NB4 (cell line): ENCODE measurements around the gene METTL26.

Experiments used
- MAX ChIP-seq: IDR thresholded peaks from 2 replicates; pipeline ENCODE4 v1.6.1; 2011; ENCODE audit warnings: low read depth, low read length
- POLR2A ChIP-seq: IDR thresholded peaks from 2 replicates; pipeline ENCODE4 v1.6.1; 2011; ENCODE audit warnings: mild to moderate bottlenecking; ENCODE audit not compliant: insufficient read length; ENCODE audit errors: extremely low read depth
- TF ChIP-seq, protein P1 (sequence below): IDR thresholded peaks from one replicate; pipeline ENCODE4 v1.5.1; 2012; ENCODE audit warnings: low read depth, low read length

- TF ChIP-seq, protein P1, sequence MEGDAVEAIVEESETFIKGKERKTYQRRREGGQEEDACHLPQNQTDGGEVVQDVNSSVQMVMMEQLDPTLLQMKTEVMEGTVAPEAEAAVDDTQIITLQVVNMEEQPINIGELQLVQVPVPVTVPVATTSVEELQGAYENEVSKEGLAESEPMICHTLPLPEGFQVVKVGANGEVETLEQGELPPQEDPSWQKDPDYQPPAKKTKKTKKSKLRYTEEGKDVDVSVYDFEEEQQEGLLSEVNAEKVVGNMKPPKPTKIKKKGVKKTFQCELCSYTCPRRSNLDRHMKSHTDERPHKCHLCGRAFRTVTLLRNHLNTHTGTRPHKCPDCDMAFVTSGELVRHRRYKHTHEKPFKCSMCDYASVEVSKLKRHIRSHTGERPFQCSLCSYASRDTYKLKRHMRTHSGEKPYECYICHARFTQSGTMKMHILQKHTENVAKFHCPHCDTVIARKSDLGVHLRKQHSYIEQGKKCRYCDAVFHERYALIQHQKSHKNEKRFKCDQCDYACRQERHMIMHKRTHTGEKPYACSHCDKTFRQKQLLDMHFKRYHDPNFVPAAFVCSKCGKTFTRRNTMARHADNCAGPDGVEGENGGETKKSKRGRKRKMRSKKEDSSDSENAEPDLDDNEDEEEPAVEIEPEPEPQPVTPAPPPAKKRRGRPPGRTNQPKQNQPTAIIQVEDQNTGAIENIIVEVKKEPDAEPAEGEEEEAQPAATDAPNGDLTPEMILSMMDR = no peak
- no peak for TF ChIP-seq MAX
- TF ChIP-seq POLR2A = no peak
These were observed 11.2 kb upstream of the METTL26 start for GRCh38 chr16:647173-647902.
